PC-9 (cell line): ENCODE data around the gene GJA8.
"Not testable (repeated sequence)": the region's sequence is repeated elsewhere in the genome, so short reads cannot be mapped to it uniquely, and the experiment has no call there.

Source experiments
- EZH2 ChIP-seq: fragments of 200-600 bp; sonication (generic); IDR thresholded peaks from 2 replicates; pipeline ENCODE4 v1.8.0; 2017; ENCODE audit warnings: antibody characterized with exemption, low read depth
- TF ChIP-seq, protein P1 (sequence below): fragments of 200-600 bp; sonication (generic); conservative IDR thresholded peaks from 2 replicates; pipeline ENCODE4 v1.6.1; 2017; ENCODE audit warnings: mixed run types, antibody characterized with exemption, mild to moderate bottlenecking, moderate library complexity

GRCh38 chr1:147931137-147931536, 28.5 kb downstream of the GJA8 start:
- TF ChIP-seq, protein P1, sequence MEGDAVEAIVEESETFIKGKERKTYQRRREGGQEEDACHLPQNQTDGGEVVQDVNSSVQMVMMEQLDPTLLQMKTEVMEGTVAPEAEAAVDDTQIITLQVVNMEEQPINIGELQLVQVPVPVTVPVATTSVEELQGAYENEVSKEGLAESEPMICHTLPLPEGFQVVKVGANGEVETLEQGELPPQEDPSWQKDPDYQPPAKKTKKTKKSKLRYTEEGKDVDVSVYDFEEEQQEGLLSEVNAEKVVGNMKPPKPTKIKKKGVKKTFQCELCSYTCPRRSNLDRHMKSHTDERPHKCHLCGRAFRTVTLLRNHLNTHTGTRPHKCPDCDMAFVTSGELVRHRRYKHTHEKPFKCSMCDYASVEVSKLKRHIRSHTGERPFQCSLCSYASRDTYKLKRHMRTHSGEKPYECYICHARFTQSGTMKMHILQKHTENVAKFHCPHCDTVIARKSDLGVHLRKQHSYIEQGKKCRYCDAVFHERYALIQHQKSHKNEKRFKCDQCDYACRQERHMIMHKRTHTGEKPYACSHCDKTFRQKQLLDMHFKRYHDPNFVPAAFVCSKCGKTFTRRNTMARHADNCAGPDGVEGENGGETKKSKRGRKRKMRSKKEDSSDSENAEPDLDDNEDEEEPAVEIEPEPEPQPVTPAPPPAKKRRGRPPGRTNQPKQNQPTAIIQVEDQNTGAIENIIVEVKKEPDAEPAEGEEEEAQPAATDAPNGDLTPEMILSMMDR, result not testable (repeated sequence)
- not testable (repeated sequence) for TF ChIP-seq EZH2
